ENCODE results near the gene PKIG.
"Not testable (repeated sequence)": the region's sequence is repeated elsewhere in the genome, so short reads cannot be mapped to it uniquely, and the experiment has no call there.

The PKIG gene

DNA sequence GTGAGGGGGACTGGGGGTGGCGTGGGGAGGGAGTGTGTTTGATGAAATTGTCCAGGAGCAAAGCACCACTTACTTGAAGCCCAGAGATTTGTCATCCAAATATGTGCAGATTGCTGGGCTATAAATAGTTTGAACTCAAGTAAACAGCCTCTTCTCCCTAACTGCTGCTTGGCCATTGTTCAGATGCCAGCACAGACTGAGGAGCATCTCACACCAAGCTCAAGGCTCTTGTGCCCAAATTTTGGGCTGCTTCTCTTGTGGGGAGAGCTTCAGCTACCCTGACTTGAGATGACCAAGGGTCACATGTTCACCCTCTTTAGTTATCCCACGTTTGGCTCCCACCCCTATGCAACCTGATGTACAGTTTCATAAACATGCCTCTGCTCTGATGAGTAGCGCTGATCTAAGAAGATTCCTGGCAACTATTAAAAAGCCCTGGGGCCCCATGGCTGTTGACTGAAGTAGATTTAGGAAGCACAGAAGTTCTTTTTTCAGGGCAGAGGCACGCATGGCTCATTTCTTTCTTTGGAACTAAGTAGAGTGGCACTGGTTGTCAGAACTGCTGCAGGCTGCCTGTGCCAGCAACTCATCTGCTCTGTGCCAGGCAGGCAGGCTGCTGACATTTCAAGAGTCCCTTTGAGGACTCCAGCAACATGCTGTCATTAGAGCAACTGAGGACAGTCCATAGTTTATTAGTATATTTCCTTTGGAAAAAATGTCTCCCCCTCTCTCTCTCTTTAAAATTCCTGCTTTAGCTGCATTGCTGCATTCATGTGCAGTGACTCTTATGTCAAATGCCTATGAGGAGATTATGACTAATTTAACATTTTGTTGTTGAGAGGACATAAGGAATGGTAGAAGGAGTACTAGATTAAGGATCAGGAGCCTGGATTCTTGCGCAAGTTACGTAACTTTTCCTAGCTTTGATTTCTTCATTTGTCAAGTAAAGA lies 9.6 kb upstream of the PKIG start:
- no peak for DNase-seq

DNA sequence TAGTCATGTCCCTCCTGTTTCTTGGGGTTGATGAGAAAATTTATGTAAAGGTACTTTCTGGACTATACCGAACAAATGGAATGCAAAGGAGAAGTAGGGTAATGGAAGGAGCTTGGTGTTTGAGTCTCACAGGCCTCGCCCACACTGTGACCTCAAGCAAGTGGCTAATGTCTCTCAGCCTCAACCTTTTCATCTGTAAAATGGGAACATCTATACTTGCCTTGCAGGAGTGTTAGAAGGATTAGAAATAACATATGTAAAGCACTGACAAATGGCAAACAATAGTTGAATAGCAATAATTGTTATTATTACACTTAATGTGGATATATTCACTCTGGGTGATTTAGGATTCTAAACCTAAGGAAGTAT lies 8.9 kb upstream of the PKIG start:
- no peak for DNase-seq

DNA sequence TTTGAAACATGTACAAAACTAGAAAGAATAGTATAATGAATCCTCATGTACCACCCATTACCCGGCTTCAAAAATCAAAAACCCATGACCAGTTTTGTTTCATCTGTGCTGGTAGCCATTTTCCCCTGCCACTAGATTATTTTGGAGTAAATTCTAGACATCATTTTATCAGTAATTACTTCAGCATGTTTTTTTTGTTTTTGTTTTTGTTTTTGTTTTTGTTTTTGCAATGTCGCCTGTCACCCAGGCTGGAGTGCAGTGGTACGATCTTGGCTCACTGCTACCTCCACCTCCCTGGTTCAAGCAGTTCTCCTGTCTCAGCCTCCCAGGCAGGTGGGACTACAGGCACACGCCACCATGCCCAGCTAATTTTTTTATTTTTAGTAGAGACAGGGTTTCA lies 8.0 kb upstream of the PKIG start:
- no peak for DNase-seq

DNA sequence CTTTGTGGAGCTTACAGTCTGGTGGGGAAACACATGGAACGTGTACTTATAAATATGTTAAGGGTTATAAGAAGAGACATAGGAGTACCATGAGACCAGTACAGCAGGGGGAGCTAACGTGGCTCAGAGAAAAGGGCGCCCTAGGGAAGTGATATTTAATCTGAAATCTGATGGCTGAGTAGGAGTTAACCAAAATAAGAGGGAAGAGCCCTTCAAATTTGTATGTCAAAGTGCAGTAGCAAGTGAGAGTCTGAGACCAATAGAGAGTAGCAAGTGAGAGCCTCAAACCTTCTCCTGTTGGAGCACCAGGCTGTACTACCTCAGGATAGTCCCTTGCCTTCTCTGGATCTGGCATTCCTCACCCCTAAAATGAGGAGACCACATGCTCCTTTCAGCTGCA lies 6.1 kb upstream of the PKIG start:
- peak; percentile 6 for DNase-seq

DNA sequence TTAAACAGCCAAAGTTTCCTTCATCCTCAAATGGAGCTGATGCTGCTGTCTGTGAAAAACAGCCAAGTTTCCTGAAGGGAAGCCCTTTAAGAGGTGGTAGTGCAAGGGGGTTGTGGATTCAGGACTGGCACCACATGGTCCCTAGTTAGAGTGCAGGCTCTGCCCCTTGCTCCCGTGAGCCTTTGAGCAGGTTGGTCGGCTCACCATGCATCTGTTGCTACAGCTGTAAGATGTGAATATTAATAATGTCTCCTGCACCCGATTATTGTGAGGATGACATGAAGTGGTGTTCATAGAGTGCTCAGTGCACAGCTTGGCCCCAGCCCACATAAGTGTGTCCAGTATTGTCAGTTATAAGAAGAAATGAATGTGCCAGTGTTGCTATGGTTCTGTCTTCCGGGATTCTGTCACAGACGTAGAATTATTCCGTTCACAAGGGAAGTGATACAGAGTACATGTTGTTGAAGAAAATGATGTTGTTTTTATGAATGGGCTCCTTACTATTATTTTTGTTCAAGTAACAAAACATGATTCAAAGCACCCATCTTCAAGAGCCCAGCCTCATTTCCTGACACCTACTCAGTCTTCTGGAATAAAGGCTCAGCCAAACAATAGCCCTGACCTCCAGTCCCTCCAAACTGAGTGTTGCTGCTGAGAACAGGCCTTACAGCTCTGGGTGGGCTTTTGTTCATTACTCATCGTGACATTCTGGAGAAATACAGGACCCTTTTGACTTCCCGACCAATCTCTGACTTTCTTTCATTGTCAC lies 2.9 kb upstream of the PKIG start:
- no peak for DNase-seq

DNA sequence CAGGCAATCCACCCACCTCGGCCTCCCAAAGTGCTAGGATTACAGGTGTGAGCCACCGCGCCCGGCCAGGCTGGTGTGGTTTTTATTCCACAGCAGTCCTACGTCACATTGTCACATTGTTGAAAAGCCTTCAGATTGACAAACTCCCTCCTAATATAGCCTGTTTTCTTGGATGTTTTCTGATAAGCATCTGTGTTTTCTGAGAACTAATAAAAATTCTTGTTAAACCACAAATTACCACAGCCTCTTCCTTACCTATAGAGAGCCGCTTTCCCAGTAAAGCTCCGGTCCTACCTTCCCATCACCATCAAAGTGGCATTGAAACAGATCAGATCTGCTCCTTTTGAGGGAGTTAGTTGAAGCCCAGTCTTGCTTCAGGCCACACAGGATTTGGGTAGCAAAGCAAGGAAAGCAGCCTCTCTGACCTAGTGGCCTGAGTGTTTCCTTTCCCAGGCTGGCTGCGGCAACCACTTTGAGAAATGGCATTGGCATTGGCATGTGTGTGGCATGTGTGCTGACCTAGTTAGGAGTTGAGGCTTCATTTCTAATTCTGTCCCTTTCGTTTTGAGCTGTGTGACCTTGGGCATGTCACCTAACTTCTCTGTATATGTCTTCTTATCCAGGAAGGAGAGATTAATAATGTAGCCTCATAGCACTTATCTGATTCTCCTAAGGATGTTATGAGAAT lies 1.7 kb upstream of the PKIG start:
- DNase-seq: no peak

DNA sequence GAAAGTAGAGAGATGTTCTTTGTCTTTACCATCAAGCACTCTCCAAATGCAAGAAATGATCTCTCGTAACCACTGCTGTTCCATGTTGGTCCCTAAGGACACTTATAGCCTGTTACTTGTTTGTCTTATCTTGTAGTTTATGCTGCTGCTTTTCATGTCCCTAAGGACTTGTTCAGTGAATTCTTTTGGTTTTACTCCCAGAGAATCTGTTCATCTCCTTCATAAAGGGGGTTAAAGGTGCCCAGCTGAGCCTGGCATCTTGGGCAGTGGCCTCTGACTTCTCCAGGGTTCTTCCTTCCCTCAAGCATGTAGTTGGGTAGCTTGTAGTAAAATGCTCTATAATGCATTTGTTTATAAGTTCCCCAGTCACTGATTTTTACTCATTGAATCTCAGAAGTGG lies 864 bp upstream of the PKIG start:
- no peak for DNase-seq

DNA sequence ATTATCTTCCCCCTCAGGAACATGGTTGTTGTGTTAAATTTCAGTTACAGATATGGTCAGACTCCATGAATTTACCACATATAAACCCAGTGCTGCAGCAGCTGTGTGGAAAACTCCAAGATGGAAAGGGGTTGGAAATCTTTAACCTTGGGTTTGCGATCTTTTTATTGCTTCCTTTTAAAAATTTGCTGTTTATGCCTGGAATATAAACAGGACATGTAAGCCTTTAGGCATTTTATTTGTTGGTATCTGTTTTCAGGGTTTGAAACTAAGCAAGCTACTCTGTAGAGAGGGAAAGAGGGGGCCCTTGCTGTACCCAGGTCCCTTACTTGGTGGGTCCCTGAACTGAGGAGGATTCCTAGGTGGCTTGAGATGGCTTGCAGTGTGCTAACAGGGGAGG lies 778 bp downstream of the PKIG start:
- DNase-seq: no peak

DNA sequence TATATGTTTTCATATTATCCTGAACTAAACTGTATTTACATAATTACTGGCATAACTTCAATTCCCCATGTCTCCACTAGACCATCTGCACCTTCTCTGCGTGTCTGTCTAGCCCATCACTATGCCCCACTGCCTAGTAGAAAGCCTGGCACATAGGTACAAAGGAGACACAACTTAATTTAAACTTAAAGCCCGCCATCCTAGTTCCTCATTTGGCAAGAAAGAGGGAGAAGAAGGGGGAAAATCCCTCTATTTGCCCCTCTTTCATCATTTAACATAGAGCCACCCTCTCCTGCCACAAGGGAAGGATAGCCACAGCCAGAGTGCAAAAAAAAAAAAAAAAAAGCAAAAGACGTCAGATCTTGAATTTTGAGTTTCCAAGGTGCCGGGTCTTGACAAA lies 1.8 kb downstream of the PKIG start:
- DNase-seq: no peak

DNA sequence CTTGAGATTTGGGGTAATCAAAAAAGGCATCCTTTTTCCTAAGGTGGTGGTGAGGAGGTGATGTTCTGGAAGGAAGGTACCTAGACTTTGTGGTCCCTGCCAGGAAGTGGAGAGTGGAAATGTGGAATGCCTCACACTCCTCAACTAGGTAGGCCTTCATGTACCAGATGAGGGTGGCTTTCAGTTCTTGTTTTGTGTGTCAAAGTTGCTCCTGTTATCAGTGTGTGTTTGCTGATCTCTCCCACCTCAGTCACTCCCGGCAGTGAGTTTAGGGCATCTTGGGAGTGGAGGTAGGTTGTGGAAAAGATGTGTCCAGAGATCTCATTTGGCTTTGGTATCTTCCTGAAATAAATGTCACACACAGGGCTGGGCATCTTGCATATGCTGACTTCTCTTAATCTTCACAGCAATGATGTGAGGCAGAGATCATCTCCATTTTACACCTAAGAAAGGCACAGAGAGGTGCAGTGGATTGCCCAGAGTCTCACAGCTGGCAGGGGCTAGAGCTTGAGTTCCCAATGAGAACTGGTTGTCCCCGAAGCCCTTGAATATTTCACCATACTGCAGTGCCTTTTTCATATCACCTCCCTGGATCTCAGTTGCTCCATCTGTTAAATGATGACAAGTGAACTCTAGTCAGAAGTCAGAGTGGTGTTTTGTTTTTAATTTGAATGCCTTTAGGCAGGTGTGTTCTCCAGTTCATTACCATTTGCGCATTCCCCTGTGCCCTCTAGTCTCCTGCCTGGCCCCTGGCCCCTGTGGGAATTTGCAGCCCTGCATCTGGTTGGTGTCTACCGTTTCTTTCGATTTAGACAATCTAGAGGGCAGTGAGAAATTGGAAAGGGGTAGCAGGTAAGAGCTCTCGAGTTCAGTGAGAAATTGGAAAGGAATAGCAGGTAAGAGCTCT lies 2.9 kb downstream of the PKIG start:
- no peak for DNase-seq

DNA sequence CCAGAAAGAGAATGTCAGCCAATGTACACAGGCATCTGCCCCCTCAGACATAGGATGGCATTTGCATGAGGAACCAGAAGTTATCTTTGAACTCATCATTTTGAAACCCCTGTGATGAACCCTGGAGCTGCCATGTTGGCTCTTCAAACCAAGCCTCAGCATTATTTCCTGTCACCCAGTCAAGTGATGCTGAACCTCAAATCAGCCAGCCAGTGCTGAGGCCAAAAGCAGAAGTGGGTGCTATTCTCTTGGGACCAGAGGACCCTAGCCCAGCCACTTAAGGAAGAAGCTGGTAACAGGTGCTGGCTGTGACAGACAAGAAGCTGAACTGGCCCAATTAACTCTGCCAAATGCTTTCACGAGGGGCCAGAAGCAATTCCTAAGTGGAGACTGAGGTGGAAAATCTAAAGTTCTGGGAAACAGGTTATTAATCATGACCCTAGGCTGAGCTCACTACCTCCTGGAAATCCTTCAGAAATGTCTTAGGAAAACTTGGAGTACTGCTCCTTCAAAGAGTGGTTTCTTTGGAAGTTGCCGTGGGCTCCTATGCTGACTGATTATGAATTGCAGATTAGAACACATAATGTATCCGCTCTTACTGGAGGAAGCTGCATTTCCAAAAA lies 4.0 kb downstream of the PKIG start:
- no peak for DNase-seq

DNA sequence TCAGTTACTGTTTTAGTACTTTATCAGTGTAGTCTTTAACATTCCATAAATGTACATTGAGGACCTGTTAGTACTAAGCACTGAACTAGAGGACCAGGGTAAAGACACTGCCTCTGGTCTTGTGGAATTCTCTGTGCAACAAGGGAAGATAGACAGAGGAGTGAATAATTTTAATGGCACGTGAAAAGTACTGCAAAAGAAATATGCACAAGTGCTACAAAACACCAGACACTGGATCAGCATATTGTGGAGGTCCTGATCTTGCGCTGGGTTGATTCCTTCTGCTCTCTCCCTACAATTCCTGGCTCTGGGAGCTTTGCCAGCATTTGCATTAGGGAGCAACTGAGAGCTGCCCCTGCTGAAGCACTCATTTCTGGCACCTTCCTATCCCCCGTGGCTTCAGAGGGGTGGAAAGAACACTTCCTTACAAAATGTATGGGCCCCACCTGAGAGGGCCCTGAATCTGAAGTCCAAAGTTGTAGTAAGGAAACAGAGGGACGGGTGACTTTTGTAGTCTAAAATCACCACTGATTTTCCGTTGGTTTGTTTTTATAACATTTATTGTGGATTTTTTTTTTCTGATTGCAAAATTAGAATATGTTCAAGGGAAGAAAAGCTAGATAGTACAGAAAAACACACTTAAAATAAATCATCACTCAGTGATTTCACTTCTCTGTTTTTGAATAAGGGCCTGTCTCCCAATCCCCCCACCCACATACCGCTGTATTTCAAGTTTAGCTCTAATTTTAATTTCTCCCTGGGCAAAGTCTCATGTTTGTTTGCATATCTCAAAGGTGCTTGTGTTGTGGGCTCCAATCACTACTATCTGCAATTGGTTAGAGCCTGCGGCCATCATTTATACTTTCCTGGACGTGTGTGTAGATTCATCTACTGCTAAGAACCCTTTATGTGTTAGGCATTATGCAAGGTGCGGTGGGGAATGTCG lies 4.9 kb downstream of the PKIG start:
- DNase-seq: no peak

DNA sequence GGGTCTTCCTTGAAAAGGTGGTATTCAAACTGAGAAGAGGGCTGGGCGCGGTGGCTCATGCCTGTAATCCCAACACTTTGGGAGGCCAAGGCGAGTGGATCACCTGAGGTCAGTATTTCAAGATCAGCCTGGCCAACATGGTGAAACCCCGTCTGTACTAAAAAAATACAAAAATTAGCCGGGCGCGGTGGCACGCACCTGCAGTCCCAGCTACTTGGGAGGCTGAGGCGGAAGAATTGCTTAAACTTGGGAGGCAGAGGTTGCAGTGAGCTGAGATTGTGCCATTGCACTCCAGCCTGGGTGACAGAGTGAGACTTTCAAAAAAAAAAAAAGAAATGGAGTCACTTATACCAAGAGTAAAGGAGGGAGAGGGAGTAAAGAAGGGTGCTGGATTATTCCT lies 5.9 kb downstream of the PKIG start:
- not testable (repeated sequence) for DNase-seq

DNA sequence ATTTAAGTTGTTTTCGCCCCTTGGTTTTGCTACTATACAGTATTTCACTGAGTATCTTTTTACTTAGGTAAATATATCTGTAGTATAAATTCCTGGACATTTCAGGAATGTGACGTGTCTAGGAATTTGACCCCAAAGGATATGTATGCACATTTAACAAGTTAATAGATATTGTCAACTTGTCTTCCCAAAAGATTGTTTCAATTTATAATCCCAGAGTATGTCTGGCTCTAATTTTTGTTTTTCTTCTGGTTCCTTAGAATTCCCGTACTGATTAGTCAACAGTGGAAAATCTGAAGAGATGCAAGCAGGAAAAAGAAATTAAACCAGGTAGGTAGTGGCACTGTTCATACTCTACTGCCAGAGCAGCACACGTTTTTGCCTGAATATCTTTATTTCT lies 7.2 kb downstream of the PKIG start:
- DNase-seq: no peak

DNA sequence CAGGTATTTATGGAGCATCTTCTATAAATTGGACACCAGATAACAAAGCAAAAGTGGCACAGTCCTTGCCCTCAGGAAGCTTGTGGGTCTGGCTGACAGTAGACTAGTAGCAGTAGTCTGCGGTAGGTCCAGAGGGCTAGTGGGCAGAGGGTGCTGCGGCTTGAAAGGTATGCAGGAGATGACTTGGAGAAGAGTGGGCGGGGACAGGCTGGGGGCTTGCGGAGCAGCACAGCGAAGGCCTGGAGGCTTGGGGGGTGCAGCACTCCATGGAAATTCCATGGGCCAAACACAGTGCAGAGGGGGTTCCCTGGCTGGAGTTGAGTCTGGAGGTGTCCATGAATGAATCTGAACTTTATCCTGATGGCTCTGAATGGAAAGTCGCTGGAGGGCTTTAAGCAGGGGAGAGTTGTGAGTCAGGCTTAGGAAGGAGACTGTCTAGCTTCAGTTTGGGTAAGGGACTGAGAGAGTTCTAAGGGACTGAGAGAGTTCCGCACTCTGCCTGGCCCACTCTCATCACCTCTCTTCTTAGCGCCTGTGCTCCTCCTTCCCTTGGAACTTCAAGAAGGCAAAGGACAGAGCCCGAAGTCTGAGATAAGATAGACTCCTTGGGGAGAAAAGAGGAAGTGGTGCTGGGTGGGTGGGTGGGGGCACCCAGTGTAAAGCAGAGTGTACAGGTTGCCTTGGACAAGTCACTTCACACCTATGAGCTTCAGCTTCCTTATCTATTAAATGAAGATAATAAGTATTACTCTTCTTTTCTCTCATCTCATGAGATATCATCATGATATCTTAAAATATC lies 8.8 kb downstream of the PKIG start:
- no peak for DNase-seq

DNA sequence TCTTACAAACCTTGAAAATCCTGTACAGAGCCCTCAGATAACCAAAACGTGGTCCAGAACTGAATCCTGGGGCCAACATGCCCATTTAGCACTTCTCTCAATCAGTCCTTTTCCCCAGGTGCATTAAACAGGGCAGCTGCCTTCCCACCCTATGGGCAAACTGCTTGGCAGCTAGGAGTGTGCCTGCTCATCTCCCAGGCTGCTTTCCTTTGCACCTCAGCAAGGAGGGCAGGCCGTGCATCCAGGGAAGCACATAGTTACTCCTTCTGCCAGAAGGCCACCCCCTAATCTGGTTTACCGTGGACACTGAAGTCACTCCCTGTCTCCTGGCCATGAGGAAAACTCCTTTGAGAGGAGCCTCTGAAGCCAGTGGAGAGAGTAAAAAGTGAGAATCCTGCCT lies 10.0 kb downstream of the PKIG start:
- DNase-seq: no peak

DNA sequence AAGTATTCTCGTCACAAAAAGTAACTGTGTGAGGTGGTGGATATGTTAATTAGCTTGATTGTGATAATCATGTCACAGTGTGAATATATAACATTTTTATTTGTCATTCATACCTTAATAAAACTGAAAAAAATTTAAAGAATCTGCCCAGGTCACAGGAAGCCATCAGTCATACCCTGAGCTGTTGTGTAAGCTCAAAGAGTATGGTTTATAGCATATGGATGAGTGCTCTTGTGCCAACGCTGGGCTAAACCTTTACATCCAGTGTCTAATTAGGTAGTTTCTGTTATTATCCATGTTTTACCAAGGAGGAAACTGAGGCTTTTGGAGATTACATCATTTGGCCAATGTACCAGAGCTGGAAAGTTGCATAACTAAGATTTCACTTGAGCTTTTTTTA lies 11.4 kb downstream of the PKIG start:
- no peak for DNase-seq

DNA sequence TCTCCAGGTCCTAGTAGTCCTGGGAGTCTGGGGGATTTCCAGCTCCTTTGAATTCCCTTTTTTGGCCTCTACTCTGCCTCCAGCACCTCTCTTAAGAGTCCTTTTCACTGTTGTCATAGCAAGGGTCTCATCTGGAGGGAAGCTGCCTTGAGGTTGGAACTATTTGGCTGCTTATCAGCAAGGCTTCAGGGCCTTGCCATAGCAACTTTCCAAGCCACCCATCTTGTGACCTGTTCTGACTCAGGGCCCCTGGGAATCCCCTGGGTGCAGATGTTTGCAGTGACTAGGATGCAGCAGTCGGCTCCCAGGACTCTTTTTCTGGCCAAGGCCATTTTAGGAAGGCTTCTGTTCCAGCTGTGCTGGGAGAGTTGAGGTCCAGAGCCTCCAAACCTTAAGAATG lies 12.4 kb downstream of the PKIG start:
- no peak for DNase-seq

DNA sequence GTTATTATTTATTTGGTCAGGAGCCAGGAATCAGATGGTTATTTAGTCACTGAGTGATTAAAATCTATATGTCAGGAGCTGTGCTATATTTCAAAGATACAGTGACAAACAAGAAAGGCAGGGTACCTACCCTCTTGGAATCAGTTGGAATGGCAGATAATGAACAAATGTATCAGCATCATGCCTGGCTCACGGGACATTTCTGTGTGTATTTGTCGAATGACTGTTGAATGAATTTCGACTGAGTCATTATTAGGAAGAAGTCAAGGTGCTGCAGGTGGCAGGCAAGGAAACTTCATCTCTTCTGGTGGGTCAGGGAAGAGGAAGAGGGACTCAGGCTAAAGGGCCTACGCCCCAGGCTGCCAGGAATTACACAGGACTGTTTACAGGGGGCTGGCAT lies 13.6 kb downstream of the PKIG start:
- DNase-seq: no peak

DNA sequence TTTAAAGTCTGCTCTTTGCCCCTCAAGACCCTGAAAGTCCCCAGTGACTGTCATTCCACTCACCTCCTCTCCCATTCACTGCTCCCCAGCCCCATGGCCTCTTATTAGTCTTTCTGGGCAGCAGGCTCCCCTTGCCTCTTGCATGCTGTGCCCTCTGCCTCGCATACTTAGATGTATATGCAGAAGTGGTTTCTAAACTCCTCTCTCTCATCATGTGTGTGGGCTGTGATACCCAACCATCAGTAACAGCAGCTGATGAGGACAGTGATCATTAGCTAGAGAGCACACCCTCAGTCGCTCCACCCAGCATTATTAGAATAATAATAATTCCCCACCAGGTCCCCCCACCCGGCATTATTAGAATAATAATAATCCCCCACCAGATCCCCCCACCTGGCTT lies 14.5 kb downstream of the PKIG start:
- DNase-seq: no peak
